Rectal smooth muscle tissue (tissue), 1 donor: ENCODE measurements around the gene RSBN1L.
A peak's percentile ranks its signal among the peaks of the same experiment; 100 is the strongest.
"Not testable (repeated sequence)": the region's sequence is repeated elsewhere in the genome, so short reads cannot be mapped to it uniquely, and the experiment has no call there.

Source experiments
- H3K27ac ChIP-seq: one replicate; pipeline ENCODE4 v1.7.0; 2013; ENCODE audit warnings: low read depth, low read length, inconsistent platforms
- H3K27me3 ChIP-seq: one replicate; pipeline ENCODE4 v1.7.0; 2013; ENCODE audit warnings: low read length; ENCODE audit not compliant: control insufficient read depth, insufficient read depth
- H3K36me3 ChIP-seq: one replicate; pipeline ENCODE4 v1.7.0; 2013; ENCODE audit warnings: low read length; ENCODE audit not compliant: control insufficient read depth, insufficient read depth
- H3K4me1 ChIP-seq: one replicate; pipeline ENCODE4 v1.7.0; 2013; ENCODE audit warnings: low read length; ENCODE audit not compliant: control insufficient read depth, insufficient read depth
- H3K4me3 ChIP-seq: one replicate; pipeline ENCODE4 v1.7.0; 2013; ENCODE audit warnings: low read length
- H3K9ac ChIP-seq: one replicate; pipeline ENCODE4 v1.7.0; 2013; ENCODE audit warnings: low read length

The RSBN1L gene

DNA sequence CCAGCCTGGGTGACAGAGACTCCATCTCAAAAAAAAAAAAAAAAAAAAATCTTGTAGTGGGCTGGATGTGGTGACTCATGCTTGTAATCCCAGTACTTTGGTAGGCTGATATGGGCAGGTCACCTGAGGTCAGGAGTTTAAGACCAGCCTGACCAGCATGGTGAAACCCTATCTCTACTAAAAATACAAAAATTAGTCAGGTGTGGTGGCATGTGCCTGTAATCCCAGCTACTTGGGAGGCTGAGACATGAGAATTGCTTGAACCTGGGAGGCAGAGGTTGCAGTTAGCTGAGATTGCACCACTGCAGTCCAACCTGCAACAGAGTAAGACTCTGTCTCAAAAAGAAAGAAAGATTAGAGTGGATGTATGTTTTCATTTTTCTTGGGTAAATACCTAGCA lies 18.7 kb downstream of the RSBN1L start:
- not testable (repeated sequence) for H3K4me1 ChIP-seq, H3K4me3 ChIP-seq, H3K27ac ChIP-seq, H3K9ac ChIP-seq, H3K27me3 ChIP-seq, H3K36me3 ChIP-seq

- H3K9ac ChIP-seq: no peak overlapping the region
- H3K27me3 ChIP-seq: no peaks in the 10 kb centered on the region
- peaks cover 3% of the 10 kb centered on the region for H3K4me1 ChIP-seq
- no peak overlapping the region for H3K27ac ChIP-seq
- no peaks in the 10 kb centered on the region for H3K36me3 ChIP-seq
- H3K4me3 ChIP-seq: no peak overlapping the region
These were observed 20.5 kb downstream of the RSBN1L start for GRCh38 chr7:77716804-77717203.

GRCh38 chr7:77717566-77717965 lies 21.3 kb downstream of the RSBN1L start:
- H3K27me3 ChIP-seq, H3K4me1 ChIP-seq, H3K9ac ChIP-seq, H3K27ac ChIP-seq, H3K4me3 ChIP-seq, H3K36me3 ChIP-seq: not testable (repeated sequence)

DNA sequence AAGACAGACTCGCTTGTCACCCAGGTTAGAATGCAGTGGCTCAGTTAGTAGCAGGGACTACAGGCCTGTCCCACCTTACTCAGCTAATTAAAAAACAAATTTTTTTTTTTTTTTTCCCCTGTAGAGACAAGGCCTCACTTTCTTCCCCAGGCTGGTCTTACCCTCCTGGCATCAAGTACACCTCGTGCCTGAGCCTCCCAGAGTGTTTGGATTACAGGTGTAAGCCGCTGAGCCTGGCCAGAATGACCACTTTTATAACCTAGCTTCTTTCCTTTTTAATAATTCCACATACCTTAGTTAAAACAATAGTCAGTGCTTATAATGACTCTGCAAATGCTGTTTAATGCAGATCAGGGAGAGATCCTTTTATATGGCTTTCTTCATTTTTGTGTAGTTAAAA lies 31.3 kb downstream of the RSBN1L start:
- Histone ChIP-seq H3K27ac (no peak overlapping the region), H3K4me1 (peaks cover 8% of the 10 kb centered on the region), H3K36me3 (no peaks in the 10 kb centered on the region), H3K4me3 (no peak overlapping the region), H3K9ac (no peak overlapping the region), H3K27me3 (no peaks in the 10 kb centered on the region)

GRCh38 chr7:77727936-77728701 lies 31.9 kb downstream of the RSBN1L start:
- no peak overlapping the region for H3K9ac ChIP-seq
- H3K4me3 ChIP-seq: peak overlapping the region; percentile 22
- H3K36me3 ChIP-seq: no peaks in the 10 kb centered on the region
- H3K27ac ChIP-seq: peak overlapping the region; percentile 60
- no peaks in the 10 kb centered on the region for H3K27me3 ChIP-seq
- peaks cover 6% of the 10 kb centered on the region for H3K4me1 ChIP-seq

- H3K36me3 ChIP-seq: no peaks in the 10 kb centered on the region
- no peak overlapping the region for H3K9ac ChIP-seq
- H3K27me3 ChIP-seq: no peaks in the 10 kb centered on the region
- no peak overlapping the region for H3K4me3 ChIP-seq
- H3K4me1 ChIP-seq: peaks cover 8% of the 10 kb centered on the region
- H3K27ac ChIP-seq: no peak overlapping the region
These were observed 33.5 kb downstream of the RSBN1L start for GRCh38 chr7:77729574-77730348.

- no peak overlapping the region for H3K4me3 ChIP-seq
- no peaks in the 10 kb centered on the region for H3K36me3 ChIP-seq
- no peak overlapping the region for H3K27ac ChIP-seq
- no peak overlapping the region for H3K9ac ChIP-seq
- no peaks in the 10 kb centered on the region for H3K27me3 ChIP-seq
- H3K4me1 ChIP-seq: peaks cover 8% of the 10 kb centered on the region
These were observed 35.5 kb downstream of the RSBN1L start for GRCh38 chr7:77731716-77732115.

DNA sequence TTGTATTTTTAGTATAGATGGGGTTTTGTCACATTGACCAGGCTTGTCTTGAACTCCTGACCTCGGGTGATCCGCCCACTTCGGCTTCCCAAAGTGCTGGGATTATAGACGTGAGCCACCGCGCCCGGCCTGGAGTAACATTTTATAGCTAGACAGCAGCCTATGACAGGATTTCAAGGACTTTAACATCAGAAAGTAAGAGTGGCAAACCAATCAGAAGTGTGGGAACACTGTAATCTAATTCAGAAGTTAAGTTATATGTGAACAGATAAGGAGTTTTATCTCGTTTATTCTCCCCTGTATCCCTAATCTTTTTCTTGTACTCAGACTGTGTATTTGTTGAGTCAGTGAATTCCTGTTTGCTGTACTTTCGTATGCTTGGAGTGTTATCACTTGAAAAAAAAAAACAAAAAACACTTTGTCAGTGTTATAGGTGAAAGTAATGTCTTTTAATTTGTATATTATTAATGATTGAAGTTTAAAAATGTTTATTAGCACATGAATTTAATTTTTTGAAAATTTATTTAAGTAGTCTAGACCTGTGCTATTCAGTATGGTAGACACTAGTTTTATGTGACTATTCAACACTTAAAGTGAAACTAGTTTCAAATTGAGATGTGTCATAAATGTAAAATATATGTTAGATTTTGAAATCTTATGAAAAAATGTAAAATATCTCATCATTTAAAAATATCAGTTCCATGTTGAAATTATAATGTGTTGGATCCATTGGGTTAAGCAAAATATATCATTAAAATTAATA lies 38.6 kb downstream of the RSBN1L start:
- Histone ChIP-seq H3K36me3 (no peaks in the 10 kb centered on the region), H3K27me3 (no peaks in the 10 kb centered on the region), H3K4me3 (no peak overlapping the region), H3K4me1 (peaks cover 3% of the 10 kb centered on the region), H3K9ac (no peak overlapping the region), H3K27ac (no peak overlapping the region)

DNA sequence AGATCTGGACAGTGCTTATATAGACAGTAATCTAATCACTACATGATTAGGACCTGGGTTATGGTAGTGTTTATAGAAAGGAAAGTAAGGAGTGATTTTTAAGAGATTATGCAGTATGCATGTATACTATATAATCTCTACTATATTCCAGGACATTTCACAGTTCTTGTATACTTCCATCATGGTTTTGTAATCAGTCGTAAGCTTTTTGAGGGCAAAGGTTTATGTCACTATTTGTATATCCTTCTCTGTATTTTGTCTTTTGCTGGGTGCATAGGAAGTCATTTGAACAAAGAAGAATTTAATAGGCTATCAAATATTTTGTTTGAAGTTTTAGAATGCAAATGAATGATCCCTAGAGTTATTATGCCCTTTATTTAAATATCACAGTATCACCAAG lies 39.2 kb downstream of the RSBN1L start:
- Histone ChIP-seq H3K4me1 (peaks cover 3% of the 10 kb centered on the region), H3K27ac (no peak overlapping the region), H3K9ac (no peak overlapping the region), H3K27me3 (no peaks in the 10 kb centered on the region), H3K4me3 (no peak overlapping the region), H3K36me3 (no peaks in the 10 kb centered on the region)

DNA sequence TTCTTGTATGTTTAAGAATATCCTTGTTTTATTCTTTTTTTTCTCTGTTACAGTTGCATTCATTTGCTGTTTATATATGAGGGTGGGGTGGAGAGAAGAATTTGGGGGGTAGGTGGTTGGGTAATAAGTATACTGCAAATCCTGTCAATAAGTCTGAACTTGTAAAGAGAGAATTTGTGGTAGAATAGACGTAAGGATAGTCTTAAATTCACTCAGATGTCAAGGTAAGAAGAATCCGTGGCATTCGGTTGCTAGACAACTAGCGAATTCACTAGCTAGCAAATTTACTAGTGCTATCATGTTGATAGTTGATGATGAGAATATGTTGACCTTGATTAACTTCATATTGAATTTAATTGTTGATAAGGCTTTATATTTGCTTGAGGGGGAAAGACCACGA lies 40.7 kb downstream of the RSBN1L start:
- H3K4me1 ChIP-seq: peaks cover 3% of the 10 kb centered on the region
- H3K27me3 ChIP-seq: no peaks in the 10 kb centered on the region
- H3K4me3 ChIP-seq: no peak overlapping the region
- no peak overlapping the region for H3K9ac ChIP-seq
- H3K27ac ChIP-seq: no peak overlapping the region
- H3K36me3 ChIP-seq: no peaks in the 10 kb centered on the region

- no peak overlapping the region for H3K27ac ChIP-seq
- peaks cover 3% of the 10 kb centered on the region for H3K4me1 ChIP-seq
- no peaks in the 10 kb centered on the region for H3K27me3 ChIP-seq
- no peak overlapping the region for H3K4me3 ChIP-seq
- H3K36me3 ChIP-seq: no peaks in the 10 kb centered on the region
- no peak overlapping the region for H3K9ac ChIP-seq
These were observed 42.1 kb downstream of the RSBN1L start for GRCh38 chr7:77738382-77738781.

- H3K36me3 ChIP-seq: no peaks in the 10 kb centered on the region
- H3K4me1 ChIP-seq: peaks cover 3% of the 10 kb centered on the region
- H3K27ac ChIP-seq: no peak overlapping the region
- H3K4me3 ChIP-seq: no peak overlapping the region
- H3K9ac ChIP-seq: no peak overlapping the region
- no peaks in the 10 kb centered on the region for H3K27me3 ChIP-seq
These were observed 42.6 kb downstream of the RSBN1L start for GRCh38 chr7:77738871-77739270.
